ENCODE results near the gene WWOX. TPM values are rescaled to one million over a fixed set of nuclear protein-coding genes. Genes with fewer than 3 reads are reported as not detected.

Gene WWOX
- total and polyA plus RNA-seq, 2 donors (not counting 3 experiments of a cell fraction or from before 2014, with no cell fraction given) = 6.2 to 12.5 TPM

DNA sequence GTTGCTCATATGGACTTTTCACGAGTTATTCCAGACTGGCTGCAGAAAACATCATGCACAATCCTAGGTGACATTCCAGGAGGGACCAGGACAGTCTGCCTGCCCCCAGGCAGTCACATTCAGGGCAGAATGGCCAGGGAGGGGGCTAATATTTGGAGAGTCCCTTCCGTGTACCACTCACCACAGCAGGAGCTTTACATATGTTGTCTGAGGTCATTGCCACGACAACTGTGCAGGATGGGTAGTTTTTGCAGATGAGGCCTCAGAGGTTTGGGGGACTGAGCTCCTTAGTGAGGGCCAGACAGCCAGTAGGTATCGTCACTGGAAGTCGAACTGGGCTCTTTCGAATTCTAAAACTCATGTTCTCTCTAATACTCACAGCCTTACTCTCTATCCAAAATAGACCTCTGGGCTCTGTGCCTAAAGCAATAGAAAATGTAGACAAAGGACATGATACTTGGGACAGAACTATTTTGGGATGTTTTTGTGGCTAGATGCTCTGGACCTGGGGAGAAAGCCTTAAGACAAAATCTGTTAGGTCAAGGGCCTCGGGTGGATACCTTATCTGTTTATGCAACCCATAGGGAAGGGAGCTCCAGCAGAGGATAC lies 1162.6 kb downstream of the WWOX start:
- BruUV-seq (replicated peaks) = no TSS peak
- TF ChIP-seq POLR2AphosphoS5 (IDR thresholded peaks at IDR 0.05; ENCODE audit: insufficient read depth, low read depth, low read length) (no peak), GATA2 (IDR thresholded peaks at IDR 0.05; ENCODE audit: insufficient read depth, insufficient read length, low read depth, low read length) (no peak), MAX (IDR thresholded peaks at IDR 0.05; ENCODE audit: insufficient read depth, insufficient read length) (no peak), JUN (IDR thresholded peaks at IDR 0.05; ENCODE audit: borderline replicate concordance, insufficient read depth, insufficient read length, low read depth) (no peak), EZH2 (IDR thresholded peaks at IDR 0.05; ENCODE audit: borderline replicate concordance, low read depth, low read length, severe bottlenecking) (no peak), FOS (IDR thresholded peaks at IDR 0.05; ENCODE audit: borderline replicate concordance, insufficient read depth, low read length) (no peak), POLR2A (IDR thresholded peaks at IDR 0.05; ENCODE audit: low read depth, low read length) (no peak), MYC (IDR thresholded peaks at IDR 0.05; ENCODE audit: low read depth, low read length) (no peak)
- TF ChIP-seq, protein P1, sequence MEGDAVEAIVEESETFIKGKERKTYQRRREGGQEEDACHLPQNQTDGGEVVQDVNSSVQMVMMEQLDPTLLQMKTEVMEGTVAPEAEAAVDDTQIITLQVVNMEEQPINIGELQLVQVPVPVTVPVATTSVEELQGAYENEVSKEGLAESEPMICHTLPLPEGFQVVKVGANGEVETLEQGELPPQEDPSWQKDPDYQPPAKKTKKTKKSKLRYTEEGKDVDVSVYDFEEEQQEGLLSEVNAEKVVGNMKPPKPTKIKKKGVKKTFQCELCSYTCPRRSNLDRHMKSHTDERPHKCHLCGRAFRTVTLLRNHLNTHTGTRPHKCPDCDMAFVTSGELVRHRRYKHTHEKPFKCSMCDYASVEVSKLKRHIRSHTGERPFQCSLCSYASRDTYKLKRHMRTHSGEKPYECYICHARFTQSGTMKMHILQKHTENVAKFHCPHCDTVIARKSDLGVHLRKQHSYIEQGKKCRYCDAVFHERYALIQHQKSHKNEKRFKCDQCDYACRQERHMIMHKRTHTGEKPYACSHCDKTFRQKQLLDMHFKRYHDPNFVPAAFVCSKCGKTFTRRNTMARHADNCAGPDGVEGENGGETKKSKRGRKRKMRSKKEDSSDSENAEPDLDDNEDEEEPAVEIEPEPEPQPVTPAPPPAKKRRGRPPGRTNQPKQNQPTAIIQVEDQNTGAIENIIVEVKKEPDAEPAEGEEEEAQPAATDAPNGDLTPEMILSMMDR (IDR thresholded peaks at IDR 0.05; ENCODE audit: extremely low read depth in 1 of 2, insufficient read depth in 1 of 2, low read depth in 1 of 2, low read length in 2 of 2) = no peak
- Histone ChIP-seq H3K27ac (ENCODE audit: insufficient read depth, low read depth, low read length) (no peak overlapping the region), H3K79me2 (ENCODE audit: control insufficient read depth, insufficient read depth, low read length) (no peaks in the 10 kb centered on the region), H3K36me3 (ENCODE audit: control insufficient read depth in 2 of 2, extremely low read depth in 1 of 2, insufficient read depth in 2 of 2, low read length in 2 of 2) (no peaks in the 10 kb centered on the region), H3K4me1 (ENCODE audit: control insufficient read depth, extremely low read depth, insufficient read depth, low read length) (no peaks in the 10 kb centered on the region), H3K27me3 (ENCODE audit: control insufficient read depth in 2 of 2, insufficient read depth in 2 of 2, low read length in 2 of 2) (no peaks in the 10 kb centered on the region), H2AFZ (ENCODE audit: low read depth, low read length) (no peak overlapping the region), H4K20me1 (replicated peaks; ENCODE audit: control insufficient read depth, extremely low read depth, insufficient read depth, low read length) (no peaks in the 10 kb centered on the region), H3K4me2 (ENCODE audit: insufficient read depth, low read length) (no peak overlapping the region), H3K9me3 (replicated peaks; ENCODE audit: control insufficient read depth, insufficient read depth, low read length) (peaks cover 4% of the 10 kb centered on the region), H3K9me1 (replicated peaks; ENCODE audit: control insufficient read depth, extremely low read depth, insufficient read depth, low read length) (no peaks in the 10 kb centered on the region), H3K4me3 (replicated peaks in 1 of 3; ENCODE audit: insufficient read depth in 1 of 3, low read depth in 1 of 3, low read length in 3 of 3) (no peak overlapping the region), H3K9ac (replicated peaks; ENCODE audit: extremely low read depth, insufficient read depth, low read length) (no peak overlapping the region)
- intact Hi-C loops (cut with micrococcal nuclease) (no loop called here), dilution Hi-C loops (cut with MboI; ENCODE audit: extremely low pct_ligation_motif_present, low sequenced_read_pairs) (no loop called here)
- ChIA-PET POLR2A (no interaction called here), CTCF (no interaction called here)
- DNase-seq (ENCODE audit: low read depth, low spot score) (no peak), FAIRE-seq (no peak)

Small RNA genes within 50 kb of the gene (small RNA-seq; reads per million reads assigned to genes)
- gene AC027279.3 (ENCODE audit: insufficient read depth, insufficient read length, low read depth, low replicate concordance) = not detected

Other genes with a start within 250 kb of the WWOX start
- not detected in 2 replicates for gene CLEC3A, start 77.1 kb upstream of the WWOX start, total RNA-seq
- not detected in 2 replicates for gene CLEC3A, start 77.1 kb upstream of the WWOX start, polyA plus RNA-seq